Calu3 (cell line): ENCODE results near the gene PAX6. TPM values are rescaled to one million over a fixed set of nuclear protein-coding genes. Genes with fewer than 3 reads are reported as not detected.

Experiments used
- BruUV-seq: library from RNA; stranded (reverse); fragments of 400-500 nt; replicated peaks from 2 replicates; lab custom pipeline; 2021; lab: Mats Ljungman, UMichigan
- CTCF ChIA-PET: fragments of 300-600 bp; sonication (Branson Sonifier 250); formaldehyde crosslinking; loops from one replicate; lab custom pipeline; 2022; ENCODE audit warnings: antibody characterized with exemption; lab: Charles Lee
- DNase-seq: peaks from one replicate; pipeline ENCODE4 v3.0.0; 2022
- H3K27ac Mint-ChIP-seq: one replicate; pipeline ENCODE4 v1.8.0; 2022; ENCODE audit warnings: mixed read lengths; ENCODE audit not compliant: unreplicated experiment
- H3K27me3 Mint-ChIP-seq: one replicate; pipeline ENCODE4 v1.8.0; 2022; ENCODE audit warnings: mixed read lengths; ENCODE audit not compliant: unreplicated experiment
- H3K36me3 Mint-ChIP-seq: one replicate; pipeline ENCODE4 v1.8.0; 2022; ENCODE audit warnings: mild to moderate bottlenecking, moderate library complexity, mixed read lengths; ENCODE audit not compliant: insufficient read depth, unreplicated experiment
- H3K4me1 Mint-ChIP-seq: one replicate; pipeline ENCODE4 v1.8.0; 2022; ENCODE audit warnings: mild to moderate bottlenecking, low read depth, mixed read lengths; ENCODE audit not compliant: unreplicated experiment
- H3K4me3 Mint-ChIP-seq: one replicate; pipeline ENCODE4 v1.8.0; 2022; ENCODE audit warnings: mild to moderate bottlenecking, low read depth, moderate library complexity, mixed read lengths; ENCODE audit not compliant: unreplicated experiment
- H3K9me3 Mint-ChIP-seq: one replicate; pipeline ENCODE4 v1.8.0; 2022; ENCODE audit warnings: low read depth, mixed read lengths; ENCODE audit not compliant: unreplicated experiment
- CTCF ChIP-seq: fragments of 200-600 bp; IDR thresholded peaks from one replicate; pipeline ENCODE4 v1.8.0; 2022; ENCODE audit warnings: antibody characterized with exemption; ENCODE audit not compliant: unreplicated experiment
- intact Hi-C: fragments of 100-400 bp; cut with micrococcal nuclease; formaldehyde crosslinking; loops from one replicate; pipeline ENCODE4 v1.10.0; 2022; ENCODE audit not compliant: unreplicated experiment
- total RNA-seq: library from RNA; stranded (reverse); gene quantifications from 2 replicates; pipeline ENCODE4 v1.2.3, GENCODE V29; 2022

Gene PAX6
- total RNA-seq, 1 experiment from 2014 or later = 0.87 TPM

DNA sequence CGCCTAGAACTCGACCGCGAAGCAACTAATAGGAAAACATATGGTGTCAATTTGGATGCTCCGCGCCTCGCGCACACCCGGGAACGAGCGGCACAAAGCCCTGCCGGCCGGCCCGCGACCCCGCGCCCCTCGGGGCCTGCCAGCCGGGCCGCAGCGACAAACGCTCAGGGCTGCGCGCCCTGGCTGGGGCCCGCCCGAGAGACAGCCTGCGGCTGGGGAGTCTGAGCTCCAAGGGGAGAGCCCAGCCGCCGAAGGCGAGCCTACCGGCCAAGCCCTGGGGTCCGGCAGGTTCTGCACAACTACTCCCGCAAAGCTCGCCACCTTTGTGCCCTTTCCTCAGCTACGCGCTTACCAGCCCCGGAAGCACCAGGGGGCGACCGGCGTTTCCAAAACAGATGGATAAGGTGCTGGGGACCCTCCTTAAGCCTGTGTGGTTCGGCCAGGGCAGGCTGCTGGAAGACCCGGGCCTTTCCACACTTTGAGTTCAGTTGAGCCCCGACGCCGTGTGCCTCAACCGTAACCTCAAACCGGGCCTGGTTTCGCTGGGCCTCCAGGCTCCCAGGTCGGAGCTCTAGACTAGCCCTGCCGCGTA is 6.0 kb downstream of the PAX6 start:
- no peak overlapping the region for H3K27ac Mint-ChIP-seq
- intact Hi-C loops = no loop called here
- no peaks in the 10 kb centered on the region for H3K9me3 Mint-ChIP-seq
- no peak for TF ChIP-seq CTCF
- BruUV-seq = no TSS peak
- no peak overlapping the region for H3K4me3 Mint-ChIP-seq
- H3K4me1 Mint-ChIP-seq = peaks cover 8% of the 10 kb centered on the region
- CTCF ChIA-PET = no interaction called here
- H3K27me3 Mint-ChIP-seq = peaks cover 86% of the 10 kb centered on the region
- DNase-seq = no peak
- no peaks in the 10 kb centered on the region for H3K36me3 Mint-ChIP-seq

DNA sequence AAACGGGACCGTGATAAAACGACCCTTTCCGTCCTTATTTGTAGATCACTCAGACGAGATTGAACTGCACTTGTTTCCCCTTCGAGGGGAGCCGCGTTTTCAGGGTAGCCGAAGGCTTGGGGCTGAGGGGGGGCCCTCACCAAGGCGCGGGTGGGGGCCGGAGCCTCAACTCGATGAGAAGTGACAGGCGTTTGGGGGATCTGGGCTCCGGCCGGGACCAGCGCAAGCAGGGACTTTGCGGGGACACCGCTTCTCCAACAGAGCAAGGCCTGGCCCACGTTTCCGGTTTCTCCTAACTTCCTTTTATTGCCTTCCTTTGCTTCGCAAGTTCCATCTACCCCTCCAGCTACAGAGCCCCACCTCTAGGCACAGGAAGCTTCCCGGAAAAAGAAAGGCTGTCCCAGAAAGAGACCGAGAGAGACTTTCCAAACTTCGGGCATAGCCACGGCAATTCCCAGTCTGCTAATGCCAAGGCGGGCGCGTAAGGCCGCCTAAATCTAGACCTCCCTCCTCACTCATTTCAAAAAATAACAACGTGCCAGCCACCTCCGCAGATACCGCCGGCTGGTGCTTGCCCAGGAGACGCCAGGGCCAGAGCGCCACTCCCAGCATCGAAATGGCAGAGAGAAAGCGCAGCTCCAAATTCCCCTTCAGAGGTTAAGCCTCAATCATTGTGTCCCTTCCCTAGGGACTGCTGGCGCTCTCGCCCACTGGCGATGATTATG is 6.6 kb downstream of the PAX6 start:
- BruUV-seq = no TSS peak

GRCh38 chr11:31803813-31804311 is 7.3 kb downstream of the PAX6 start:
- DNase-seq = no peak
- no TSS peak for BruUV-seq
- Mint-ChIP-seq H3K27ac (no peak overlapping the region), H3K9me3 (no peaks in the 10 kb centered on the region), H3K4me3 (no peak overlapping the region), H3K36me3 (no peaks in the 10 kb centered on the region), H3K4me1 (no peaks in the 10 kb centered on the region), H3K27me3 (peaks cover 78% of the 10 kb centered on the region)
- CTCF ChIA-PET = no interaction called here
- no peak for TF ChIP-seq CTCF
- intact Hi-C loops = no loop called here

More for the DNA sequence above, 6.6 kb downstream of the PAX6 start:
- DNase-seq = no peak
- no peak overlapping the region for H3K4me3 Mint-ChIP-seq
- no peaks in the 10 kb centered on the region for H3K36me3 Mint-ChIP-seq
- no peak for TF ChIP-seq CTCF
- intact Hi-C loops = no loop called here
- H3K27ac Mint-ChIP-seq = no peak overlapping the region
- peaks cover 2% of the 10 kb centered on the region for H3K4me1 Mint-ChIP-seq
- peaks cover 84% of the 10 kb centered on the region for H3K27me3 Mint-ChIP-seq
- H3K9me3 Mint-ChIP-seq = no peaks in the 10 kb centered on the region
- CTCF ChIA-PET = no interaction called here

- H3K9me3 Mint-ChIP-seq = no peaks in the 10 kb centered on the region
- H3K27me3 Mint-ChIP-seq = peaks cover 72% of the 10 kb centered on the region
- CTCF ChIA-PET = no interaction called here
- intact Hi-C loops = no loop called here
- no peaks in the 10 kb centered on the region for H3K36me3 Mint-ChIP-seq
- no peak overlapping the region for H3K27ac Mint-ChIP-seq
- no peak for TF ChIP-seq CTCF
- H3K4me3 Mint-ChIP-seq = no peak overlapping the region
- H3K4me1 Mint-ChIP-seq = no peaks in the 10 kb centered on the region
- BruUV-seq = no TSS peak
- no peak for DNase-seq
Measured at GRCh38 chr11:31802990-31803812, 7.9 kb downstream of the PAX6 start.
